Activated naive CD8-positive, alpha-beta T cell treated with anti-CD3 and anti-CD28 coated beads for 36 hours (primary cell): Measurements from ENCODE around the gene TNP2. TPM values are rescaled to one million over a fixed set of nuclear protein-coding genes. Genes with fewer than 3 reads are reported as not detected.
A peak's percentile ranks its signal among the peaks of the same experiment; 100 is the strongest.

Experiments used
- DNase-seq: peaks from one replicate; pipeline ENCODE4 v3.0.0; 2021
- H3K27ac Mint-ChIP-seq: one replicate; pipeline ENCODE4 v1.8.0; 2022; ENCODE audit warnings: mild to moderate bottlenecking, moderate library complexity, mixed read lengths
- H3K27me3 Mint-ChIP-seq: one replicate; pipeline ENCODE4 v1.8.0; 2022; ENCODE audit warnings: mild to moderate bottlenecking, mixed read lengths
- H3K36me3 Mint-ChIP-seq: one replicate; pipeline ENCODE4 v1.8.0; 2021; ENCODE audit warnings: mild to moderate bottlenecking, mixed read lengths
- H3K4me1 Mint-ChIP-seq: one replicate; pipeline ENCODE4 v1.8.0; 2021; ENCODE audit warnings: mixed read lengths
- H3K4me3 Mint-ChIP-seq: one replicate; pipeline ENCODE4 v1.8.0; 2022; ENCODE audit warnings: mild to moderate bottlenecking, moderate library complexity, mixed read lengths
- H3K9me3 Mint-ChIP-seq: one replicate; pipeline ENCODE4 v1.8.0; 2022; ENCODE audit warnings: mixed read lengths
- total RNA-seq, 2 experiments: library from RNA; stranded (reverse); gene quantifications; one replicate each; pipeline ENCODE4 v1.2.3, GENCODE V29; 2021

The TNP2 gene
- not detected for total RNA-seq

GRCh38 chr16:11268921-11269375, at the start of gene TNP2:
Gene TNP2, minus strand, starts transcription at chr16:11269325. Its CDS starts 63 bp downstream, at chr16:11269262.
- Mint-ChIP-seq H3K4me1 (peaks cover 11% of the 10 kb centered on the region), H3K9me3 (no peaks in the 10 kb centered on the region), H3K27ac (no peak within 1 kb of the TSS), H3K4me3 (no peak within 1 kb of the TSS), H3K36me3 (no peaks in the 10 kb centered on the region), H3K27me3 (no peaks in the 10 kb centered on the region)
- DNase-seq: no peak

DNA sequence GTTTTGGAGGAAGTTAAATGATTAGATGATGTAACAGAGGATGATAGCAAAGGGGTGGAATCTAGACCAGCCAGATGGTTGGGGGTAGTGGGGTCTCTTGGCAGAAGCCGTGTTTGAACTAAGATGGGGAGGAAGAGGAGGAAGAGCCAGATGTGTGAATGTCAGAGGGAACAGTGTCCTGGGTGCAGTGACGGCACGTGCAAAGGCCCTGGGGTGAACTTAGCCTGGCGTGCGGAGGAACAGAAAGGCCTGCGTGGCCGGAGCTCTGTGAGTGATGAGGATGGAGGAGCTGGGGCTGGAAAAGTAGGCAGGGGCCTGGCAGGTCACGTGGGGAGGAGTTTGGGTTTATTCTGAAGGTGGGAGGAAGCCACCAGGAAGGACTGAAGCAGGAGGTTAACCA, 49.7 kb upstream of the TNP2 start:
- H3K9me3 Mint-ChIP-seq: no peaks in the 10 kb centered on the region
- DNase-seq: no peak
- H3K27ac Mint-ChIP-seq: no peak overlapping the region
- H3K27me3 Mint-ChIP-seq: no peaks in the 10 kb centered on the region
- H3K36me3 Mint-ChIP-seq: no peaks in the 10 kb centered on the region
- no peak overlapping the region for H3K4me3 Mint-ChIP-seq
- H3K4me1 Mint-ChIP-seq: no peaks in the 10 kb centered on the region

- peaks cover 22% of the 10 kb centered on the region for H3K4me1 Mint-ChIP-seq
- peak overlapping the region; percentile 6 for H3K27ac Mint-ChIP-seq
- H3K36me3 Mint-ChIP-seq: no peaks in the 10 kb centered on the region
- no peak for DNase-seq
- no peaks in the 10 kb centered on the region for H3K27me3 Mint-ChIP-seq
- no peak overlapping the region for H3K4me3 Mint-ChIP-seq
- no peaks in the 10 kb centered on the region for H3K9me3 Mint-ChIP-seq
Measured at GRCh38 chr16:11316331-11317015, 47.3 kb upstream of the TNP2 start.

GRCh38 chr16:11315510-11315909, 46.4 kb upstream of the TNP2 start:
- Mint-ChIP-seq H3K4me1 (peaks cover 31% of the 10 kb centered on the region), H3K36me3 (no peaks in the 10 kb centered on the region), H3K9me3 (no peaks in the 10 kb centered on the region), H3K27ac (no peak overlapping the region), H3K4me3 (no peak overlapping the region), H3K27me3 (no peaks in the 10 kb centered on the region)
- DNase-seq: no peak

GRCh38 chr16:11314309-11314894, 45.3 kb upstream of the TNP2 start:
- Mint-ChIP-seq H3K4me1 (peaks cover 38% of the 10 kb centered on the region), H3K27ac (no peak overlapping the region), H3K9me3 (peaks cover 2% of the 10 kb centered on the region), H3K27me3 (no peaks in the 10 kb centered on the region), H3K4me3 (no peak overlapping the region), H3K36me3 (no peaks in the 10 kb centered on the region)
- no peak for DNase-seq

DNA sequence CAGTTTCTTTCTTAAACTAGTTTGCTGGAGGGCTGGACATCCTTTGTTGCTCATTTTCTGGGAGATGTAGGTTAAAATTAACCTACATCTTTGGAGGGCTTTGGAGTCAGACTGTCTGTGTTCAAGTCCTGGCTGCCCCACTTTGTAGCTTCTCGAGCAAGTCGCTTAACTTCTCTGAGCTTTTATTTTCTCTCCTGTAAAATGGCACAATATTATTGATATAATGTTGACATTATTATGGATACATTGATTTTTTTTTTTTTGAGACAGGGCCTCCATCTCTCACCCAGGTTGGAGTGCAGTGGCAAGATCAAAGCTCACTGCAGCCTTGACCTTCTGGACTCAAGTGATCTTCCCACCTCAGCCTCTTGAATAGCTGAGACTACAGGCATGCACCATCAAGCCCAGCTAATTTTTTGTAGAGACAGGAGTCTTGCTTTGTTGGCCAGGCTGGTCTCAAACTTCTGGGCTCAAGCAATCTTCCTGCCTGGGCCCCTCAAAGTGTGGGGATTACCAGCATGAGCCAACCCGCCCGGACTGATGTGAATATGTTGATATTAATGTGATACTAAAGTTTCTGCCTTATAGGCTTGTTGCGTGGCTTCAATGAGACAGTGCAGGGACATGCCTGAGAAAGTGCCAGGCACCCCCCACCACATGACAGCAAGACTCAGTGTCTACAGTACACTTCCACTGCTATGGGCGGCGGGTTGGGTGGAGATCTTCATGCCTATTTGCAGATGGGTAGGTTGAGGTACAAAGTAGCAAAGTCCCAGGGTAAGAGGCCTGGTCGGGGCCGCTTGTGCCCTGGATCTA, 44.6 kb upstream of the TNP2 start:
- H3K4me3 Mint-ChIP-seq: no peak overlapping the region
- H3K4me1 Mint-ChIP-seq: peaks cover 39% of the 10 kb centered on the region
- peaks cover 2% of the 10 kb centered on the region for H3K9me3 Mint-ChIP-seq
- H3K36me3 Mint-ChIP-seq: no peaks in the 10 kb centered on the region
- no peaks in the 10 kb centered on the region for H3K27me3 Mint-ChIP-seq
- peak overlapping the region; percentile 17 for H3K27ac Mint-ChIP-seq
- DNase-seq: no peak

DNA sequence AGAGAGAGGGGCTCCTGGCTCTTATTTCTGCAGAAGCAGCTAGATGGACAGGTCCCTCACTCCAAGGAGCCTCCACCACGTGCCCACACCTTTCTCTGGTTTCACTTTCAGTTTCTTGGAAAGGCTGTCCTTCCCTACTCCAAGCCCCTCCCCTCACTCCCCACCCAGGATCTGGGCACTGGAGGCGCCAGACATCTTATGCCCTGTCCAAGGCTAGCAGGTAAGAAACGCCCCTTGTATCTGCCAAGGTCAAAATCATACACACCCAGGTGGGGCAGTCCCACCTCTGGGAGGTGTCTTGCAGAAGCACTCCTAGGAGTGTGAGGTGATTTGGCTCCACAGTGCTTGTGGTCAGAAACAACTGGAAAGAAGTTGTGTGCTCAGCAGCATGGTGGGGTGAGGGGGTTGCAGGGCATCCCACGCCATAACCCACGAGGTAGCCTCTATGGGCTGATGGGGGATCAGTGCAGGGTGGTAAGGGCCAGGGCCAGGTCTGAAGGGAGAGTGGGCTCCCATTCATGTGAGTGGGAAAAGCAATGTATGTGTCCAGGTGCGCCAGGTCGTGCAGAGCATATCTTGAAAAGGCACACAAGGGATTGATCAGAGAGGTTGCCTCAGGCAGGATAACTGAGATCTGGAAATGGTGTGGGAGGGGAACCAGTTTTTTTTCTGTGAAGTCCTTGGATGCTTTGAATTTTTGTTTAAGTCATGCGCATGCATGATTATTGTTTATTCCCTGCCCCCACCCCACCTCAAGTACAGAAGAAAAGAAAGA, 43.8 kb upstream of the TNP2 start:
- peak; percentile 42 for DNase-seq
- Mint-ChIP-seq H3K4me3 (no peak overlapping the region), H3K27me3 (no peaks in the 10 kb centered on the region), H3K36me3 (no peaks in the 10 kb centered on the region), H3K27ac (peak overlapping the region; percentile 58), H3K9me3 (peaks cover 2% of the 10 kb centered on the region), H3K4me1 (peaks cover 41% of the 10 kb centered on the region)

DNA sequence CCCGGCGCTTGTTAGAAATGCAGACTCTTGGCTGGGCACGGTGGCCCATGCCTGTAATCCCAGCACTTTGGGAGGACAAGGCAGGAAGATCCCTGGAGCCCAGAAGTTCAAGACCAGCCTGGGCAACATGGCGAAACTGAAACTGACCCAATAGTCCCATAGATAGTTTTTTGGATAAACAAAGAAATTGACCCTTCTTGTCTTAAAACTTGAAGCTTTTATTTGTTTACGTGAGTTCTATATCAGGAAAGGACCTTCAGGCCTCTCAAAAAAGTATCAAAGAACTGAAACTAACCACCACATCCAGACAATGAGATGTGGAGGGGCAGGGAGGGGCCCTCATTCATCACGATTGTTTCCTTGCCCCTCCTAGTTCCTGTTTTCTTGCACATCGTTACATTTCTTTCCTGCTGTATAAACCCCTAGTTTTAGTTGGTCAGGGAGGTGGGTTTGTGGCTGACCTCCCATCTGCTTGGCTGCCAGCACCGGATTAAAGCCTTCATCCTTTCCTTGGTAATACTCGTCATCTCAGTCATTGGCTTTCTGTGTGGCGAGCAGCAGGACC, 42.0 kb upstream of the TNP2 start:
- Mint-ChIP-seq H3K36me3 (no peaks in the 10 kb centered on the region), H3K27ac (peak overlapping the region; percentile 80), H3K27me3 (no peaks in the 10 kb centered on the region), H3K9me3 (peaks cover 2% of the 10 kb centered on the region), H3K4me1 (peaks cover 41% of the 10 kb centered on the region), H3K4me3 (no peak overlapping the region)
- DNase-seq: peak; percentile 32

- Mint-ChIP-seq H3K4me1 (peaks cover 41% of the 10 kb centered on the region), H3K27ac (peak overlapping the region; percentile 80), H3K36me3 (no peaks in the 10 kb centered on the region), H3K4me3 (no peak overlapping the region), H3K9me3 (peaks cover 2% of the 10 kb centered on the region), H3K27me3 (no peaks in the 10 kb centered on the region)
- no peak for DNase-seq
Measured at GRCh38 chr16:11310634-11310977, 41.5 kb upstream of the TNP2 start.

- no peak for DNase-seq
- Mint-ChIP-seq H3K27ac (peak overlapping the region; percentile 27), H3K9me3 (peaks cover 2% of the 10 kb centered on the region), H3K27me3 (no peaks in the 10 kb centered on the region), H3K4me1 (peaks cover 41% of the 10 kb centered on the region), H3K36me3 (no peaks in the 10 kb centered on the region), H3K4me3 (no peak overlapping the region)
Measured at GRCh38 chr16:11309895-11310633, 40.9 kb upstream of the TNP2 start.

DNA sequence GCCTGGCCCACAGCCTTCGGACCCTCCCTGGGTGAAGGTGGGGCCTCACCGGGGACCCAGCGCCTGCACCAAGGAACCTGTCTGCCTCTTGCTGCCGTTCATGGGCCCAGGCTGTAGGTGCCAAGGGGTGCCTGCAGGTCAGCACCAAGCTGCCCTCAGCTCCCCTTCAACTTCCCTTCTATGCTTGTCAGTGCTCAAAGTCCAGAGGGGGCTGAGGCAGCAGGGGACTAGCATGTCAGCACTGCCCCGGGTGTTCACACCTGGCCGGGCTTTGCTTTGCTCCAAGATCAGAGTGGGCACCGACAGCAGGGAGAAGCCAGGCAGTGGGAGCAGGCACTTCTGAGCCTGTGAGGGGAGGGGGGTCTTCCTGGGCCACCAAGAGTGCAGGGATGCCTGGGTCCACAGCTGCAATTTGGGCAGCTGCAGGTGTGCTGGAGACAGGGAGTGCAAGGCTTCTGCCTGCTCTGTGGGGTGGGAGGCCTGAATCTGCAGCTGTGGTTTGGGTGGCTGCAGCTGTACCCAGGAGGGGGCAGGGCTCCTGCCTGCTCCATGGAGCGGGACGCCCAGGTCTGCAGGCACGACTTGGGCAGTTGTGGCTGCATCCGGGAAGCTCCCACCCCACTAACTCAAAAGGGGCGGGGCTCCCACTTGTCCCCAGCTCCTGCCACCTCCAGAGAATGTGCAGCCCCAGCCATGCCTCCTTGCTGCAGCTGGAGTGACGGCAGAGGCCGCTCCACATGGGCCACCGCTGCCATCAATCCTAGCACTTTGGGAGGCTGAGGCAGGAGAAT, 39.6 kb upstream of the TNP2 start:
- H3K9me3 Mint-ChIP-seq: peaks cover 2% of the 10 kb centered on the region
- DNase-seq: no peak
- no peaks in the 10 kb centered on the region for H3K27me3 Mint-ChIP-seq
- peaks cover 40% of the 10 kb centered on the region for H3K4me1 Mint-ChIP-seq
- no peaks in the 10 kb centered on the region for H3K36me3 Mint-ChIP-seq
- H3K4me3 Mint-ChIP-seq: no peak overlapping the region
- H3K27ac Mint-ChIP-seq: no peak overlapping the region

DNA sequence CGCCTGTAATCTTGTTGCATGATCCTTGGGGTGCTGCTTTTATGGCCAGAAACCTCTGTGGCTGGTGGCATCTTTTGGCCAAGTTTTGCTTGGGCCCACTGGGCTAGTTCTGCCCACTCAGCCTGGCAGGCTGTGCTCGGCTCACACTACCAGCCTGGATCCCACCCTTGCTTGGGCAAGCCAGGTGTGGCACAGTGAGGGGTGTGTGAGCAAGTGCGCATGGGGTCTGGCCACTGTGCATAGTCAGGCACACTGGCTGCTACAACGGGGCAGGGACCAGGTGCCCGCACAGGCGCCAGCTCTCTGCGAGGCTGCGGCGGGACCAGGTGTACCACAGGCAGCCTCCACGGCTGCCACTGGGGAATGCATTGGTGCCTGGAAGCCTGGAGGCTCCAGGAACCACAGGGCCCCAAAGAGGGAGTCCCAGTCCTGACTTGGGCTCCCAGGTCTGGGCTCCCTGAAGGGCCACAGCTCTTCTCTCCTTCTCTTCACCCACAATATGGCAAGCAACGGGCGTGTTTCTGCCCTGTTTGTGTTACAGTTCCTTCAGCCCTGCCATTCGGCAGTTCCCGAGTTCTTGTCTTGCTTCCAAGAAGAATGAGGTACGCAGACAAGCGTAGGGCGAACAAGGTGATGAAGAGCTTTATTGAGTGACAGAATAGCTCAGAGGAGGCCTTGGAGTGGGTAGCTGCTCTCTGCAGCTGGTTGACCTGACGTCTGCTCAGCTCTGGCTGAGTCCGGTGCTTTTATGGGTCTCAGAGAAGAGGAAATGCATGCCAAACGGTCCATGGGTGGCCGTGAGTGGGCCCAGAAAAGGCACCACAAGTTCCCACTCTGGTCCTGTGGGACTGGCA, 38.7 kb upstream of the TNP2 start:
- Mint-ChIP-seq H3K27me3 (no peaks in the 10 kb centered on the region), H3K36me3 (no peaks in the 10 kb centered on the region), H3K9me3 (peaks cover 2% of the 10 kb centered on the region), H3K27ac (no peak overlapping the region), H3K4me1 (peaks cover 37% of the 10 kb centered on the region), H3K4me3 (no peak overlapping the region)
- no peak for DNase-seq
